Mesenchymal stem cell (in vitro differentiated cells and primary cell): ENCODE data around the gene DPP10. TPM values are rescaled to one million over a fixed set of nuclear protein-coding genes. Genes with fewer than 3 reads are reported as not detected.

ENCODE experiments used
- DNase-seq: peaks from one replicate; pipeline ENCODE4 v3.0.0-alpha.2; 2013
- H2AFZ ChIP-seq: one replicate; pipeline ENCODE4 v1.6.1; 2013; ENCODE audit warnings: low read depth, mild to moderate bottlenecking, control low read depth, inconsistent platforms, low read length, moderate library complexity
- H2AK5ac ChIP-seq: 2 replicates; pipeline ENCODE4 v1.6.1; 2013; ENCODE audit warnings: low read length, moderate library complexity, mild to moderate bottlenecking, inconsistent platforms; ENCODE audit not compliant: severe bottlenecking
- H2BK120ac ChIP-seq: one replicate; pipeline ENCODE4 v1.6.1; 2013; ENCODE audit warnings: low read depth, mild to moderate bottlenecking, inconsistent platforms, low read length, moderate library complexity
- H2BK12ac ChIP-seq, 2 experiments: one replicate each; pipeline ENCODE4 v1.6.1; 2013; ENCODE audit warnings: inconsistent platforms in 2 of 2, low read length in 2 of 2, mild to moderate bottlenecking in 2 of 2, moderate library complexity in 2 of 2, control low read depth in 1 of 2
- H2BK15ac ChIP-seq: one replicate; pipeline ENCODE4 v1.6.1; 2013; ENCODE audit warnings: mild to moderate bottlenecking, low read depth, inconsistent platforms; ENCODE audit not compliant: poor library complexity, severe bottlenecking
- H2BK5ac ChIP-seq: 2 replicates; pipeline ENCODE4 v1.6.1; 2013; ENCODE audit warnings: low read depth, mild to moderate bottlenecking, low read length, control low read depth, inconsistent platforms; ENCODE audit not compliant: poor library complexity, severe bottlenecking
- H3K14ac ChIP-seq, 2 experiments: one replicate each; pipeline ENCODE4 v1.6.1; 2013; ENCODE audit warnings: inconsistent platforms in 2 of 2, low read length in 2 of 2, control low read depth in 1 of 2, mild to moderate bottlenecking in 1 of 2, moderate library complexity in 1 of 2
- H3K18ac ChIP-seq, 2 experiments: one replicate each; pipeline ENCODE4 v1.6.1; 2013; ENCODE audit warnings: inconsistent platforms in 2 of 2, low read length in 2 of 2, control low read depth in 1 of 2, low read depth in 1 of 2, mild to moderate bottlenecking in 1 of 2
- H3K23ac ChIP-seq, 2 experiments: one replicate each; pipeline ENCODE4 v1.6.1; 2013; ENCODE audit warnings: inconsistent platforms in 2 of 2, low read length in 2 of 2, mild to moderate bottlenecking in 2 of 2, moderate library complexity in 2 of 2, control low read depth in 1 of 2
- H3K27ac ChIP-seq: 2 replicates; pipeline ENCODE4 v1.5.1; 2013; ENCODE audit warnings: mild to moderate bottlenecking, moderate library complexity, low read length, control low read depth, inconsistent platforms; ENCODE audit not compliant: poor library complexity, severe bottlenecking
- H3K27me3 ChIP-seq, 2 experiments: 2 replicates each; pipeline versions ENCODE4 v1.6.1 to v1.7.0; 2013; ENCODE audit warnings: low read length in 2 of 2, mild to moderate bottlenecking in 2 of 2, moderate library complexity in 2 of 2, control low read depth in 1 of 2, inconsistent platforms in 1 of 2; ENCODE audit not compliant: control insufficient read depth in 1 of 2, insufficient read depth in 1 of 2
- H3K36me3 ChIP-seq, 2 experiments: 2 replicates each; pipeline versions ENCODE4 v1.6.1 to v1.7.0; 2013; ENCODE audit warnings: low read length in 2 of 2, control low read depth in 1 of 2, inconsistent platforms in 1 of 2, low read depth in 1 of 2, mild to moderate bottlenecking in 1 of 2; ENCODE audit not compliant: insufficient read depth in 2 of 2, control insufficient read depth in 1 of 2
- H3K4ac ChIP-seq, 2 experiments: one replicate each; pipeline ENCODE4 v1.6.1; 2013; ENCODE audit warnings: inconsistent platforms in 2 of 2, low read length in 2 of 2, mild to moderate bottlenecking in 2 of 2, moderate library complexity in 2 of 2, control low read depth in 1 of 2, low read depth in 1 of 2
- H3K4me1 ChIP-seq: 2 replicates; pipeline ENCODE4 v1.6.1; 2013; ENCODE audit warnings: low read depth, low read length, control low read depth; ENCODE audit not compliant: control insufficient read depth, insufficient read depth
- H3K4me2 ChIP-seq: 2 replicates; pipeline ENCODE4 v1.6.1; 2013; ENCODE audit warnings: low read length, mild to moderate bottlenecking, inconsistent platforms; ENCODE audit not compliant: poor library complexity, severe bottlenecking
- H3K4me3 ChIP-seq, 2 experiments: 2 replicates each; pipeline versions ENCODE4 v1.5.1 to v1.7.0; 2013; ENCODE audit warnings: low read length in 2 of 2, mild to moderate bottlenecking in 2 of 2, control low read depth in 1 of 2, low read depth in 1 of 2; ENCODE audit not compliant: insufficient read depth in 1 of 2
- H3K79me1 ChIP-seq: replicated peaks from 2 replicates; pipeline ENCODE4 v1.6.1; 2013; ENCODE audit warnings: mild to moderate bottlenecking, control low read depth, low read length, inconsistent platforms; ENCODE audit not compliant: poor library complexity, severe bottlenecking
- H3K9ac ChIP-seq: 2 replicates; pipeline ENCODE4 v1.7.0; 2013; ENCODE audit warnings: mild to moderate bottlenecking, low read length, moderate library complexity
- H3K9me3 ChIP-seq: 2 replicates; pipeline ENCODE4 v1.7.0; 2013; ENCODE audit warnings: mild to moderate bottlenecking, low read length; ENCODE audit not compliant: control insufficient read depth
- H4K8ac ChIP-seq: one replicate; pipeline ENCODE4 v1.6.1; 2013; ENCODE audit warnings: inconsistent platforms, mild to moderate bottlenecking, low read length, moderate library complexity
- H4K91ac ChIP-seq: one replicate; pipeline ENCODE4 v1.6.1; 2013; ENCODE audit warnings: mild to moderate bottlenecking, low read length, inconsistent platforms
- WGBS: methylation state at CpG from one replicate; pipeline ENCODE4 v1.1.7; 2013; ENCODE audit warnings: mixed read lengths; 5-methylcytosine and 5-hydroxymethylcytosine counted together
- small RNA-seq: library from polyadenylated mRNA; stranded (forward); fragments of <200 nt; extraction: miRNeasy Mini kit (QIAGEN cat#:217004); gene quantifications from one replicate; pipeline ENCODE3, GENCODE V24; 2013; ENCODE audit warnings: low read depth

The DPP10 gene

DNA sequence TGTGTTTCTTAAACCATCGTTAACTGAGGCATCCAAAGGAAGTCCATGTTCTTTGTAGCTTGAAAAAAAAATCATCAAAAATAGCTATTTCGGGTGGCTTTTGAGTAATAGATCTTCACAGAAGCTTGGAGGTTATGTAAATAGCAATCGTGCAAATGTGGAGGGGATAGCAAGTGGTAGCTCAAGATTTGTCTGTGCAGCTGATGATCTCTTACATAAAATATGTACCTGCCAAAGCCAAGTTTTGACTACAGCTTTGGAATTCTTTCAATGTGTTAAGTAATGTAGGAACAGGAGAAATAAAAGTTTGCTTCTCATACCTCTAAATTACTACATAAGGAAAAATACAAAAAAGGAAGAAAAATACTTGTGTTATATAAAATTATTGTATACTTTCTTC lies 1432.0 kb downstream of the DPP10 start:
- Histone ChIP-seq H2BK120ac (no peak overlapping the region), H2BK15ac (no peak overlapping the region), H3K4me2 (no peak overlapping the region), H3K4me3 (no peak overlapping the region), H3K9me3 (peaks cover 6% of the 10 kb centered on the region), H3K9ac (no peak overlapping the region), H4K91ac (no peak overlapping the region), H2BK5ac (no peak overlapping the region), H2BK12ac (no peak overlapping the region), H3K27me3 (no peaks in the 10 kb centered on the region), H3K23ac (no peak overlapping the region), H4K8ac (no peak overlapping the region), H2AFZ (no peak overlapping the region), H2AK5ac (no peak overlapping the region), H3K4ac (no peak overlapping the region), H3K79me1 (no peaks in the 10 kb centered on the region), H3K27ac (no peak overlapping the region), H3K4me1 (no peaks in the 10 kb centered on the region), H3K18ac (no peak overlapping the region), H3K14ac (no peak overlapping the region), H3K36me3 (no peaks in the 10 kb centered on the region)
- DNase-seq = no peak
- 76% methylated on average over 3 of the region's 3 CpGs for WGBS

DNA sequence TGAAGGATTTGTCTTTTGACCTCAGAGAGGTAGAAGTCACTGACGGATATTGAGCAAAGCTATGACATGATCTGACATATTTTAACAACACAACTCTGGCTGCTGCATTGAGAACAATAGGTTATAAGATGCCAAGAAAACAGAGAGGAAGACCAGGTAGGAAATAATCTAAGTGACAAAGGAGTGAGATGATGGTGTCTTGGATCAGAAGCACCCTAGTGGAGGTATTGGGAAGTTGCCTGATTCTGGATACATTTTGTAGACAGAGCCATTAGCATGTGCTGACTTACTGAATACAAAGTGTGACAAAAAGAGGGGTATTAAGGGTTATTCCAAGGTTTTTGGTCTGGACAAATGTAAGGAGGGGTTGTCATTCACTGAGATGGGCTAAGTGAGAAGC lies 1438.1 kb downstream of the DPP10 start:
- H2BK120ac ChIP-seq = no peak overlapping the region
- H3K27ac ChIP-seq = no peak overlapping the region
- H3K4ac ChIP-seq = no peak overlapping the region
- no peak for DNase-seq
- no peaks in the 10 kb centered on the region for H3K4me1 ChIP-seq
- no peak overlapping the region for H2BK12ac ChIP-seq
- H2BK5ac ChIP-seq = no peak overlapping the region
- H3K18ac ChIP-seq = no peak overlapping the region
- no peak overlapping the region for H3K4me3 ChIP-seq
- no peak overlapping the region for H4K91ac ChIP-seq
- H4K8ac ChIP-seq = no peak overlapping the region
- H3K79me1 ChIP-seq = no peaks in the 10 kb centered on the region
- no peak overlapping the region for H2BK15ac ChIP-seq
- WGBS = 100% methylated on average over 1 of the region's 1 CpG
- H2AFZ ChIP-seq = no peak overlapping the region
- H2AK5ac ChIP-seq = no peak overlapping the region
- no peak overlapping the region for H3K4me2 ChIP-seq
- no peak overlapping the region for H3K14ac ChIP-seq
- no peak overlapping the region for H3K23ac ChIP-seq
- H3K27me3 ChIP-seq = no peaks in the 10 kb centered on the region
- H3K36me3 ChIP-seq = no peaks in the 10 kb centered on the region
- H3K9me3 ChIP-seq = peaks cover 9% of the 10 kb centered on the region
- H3K9ac ChIP-seq = no peak overlapping the region

DNA sequence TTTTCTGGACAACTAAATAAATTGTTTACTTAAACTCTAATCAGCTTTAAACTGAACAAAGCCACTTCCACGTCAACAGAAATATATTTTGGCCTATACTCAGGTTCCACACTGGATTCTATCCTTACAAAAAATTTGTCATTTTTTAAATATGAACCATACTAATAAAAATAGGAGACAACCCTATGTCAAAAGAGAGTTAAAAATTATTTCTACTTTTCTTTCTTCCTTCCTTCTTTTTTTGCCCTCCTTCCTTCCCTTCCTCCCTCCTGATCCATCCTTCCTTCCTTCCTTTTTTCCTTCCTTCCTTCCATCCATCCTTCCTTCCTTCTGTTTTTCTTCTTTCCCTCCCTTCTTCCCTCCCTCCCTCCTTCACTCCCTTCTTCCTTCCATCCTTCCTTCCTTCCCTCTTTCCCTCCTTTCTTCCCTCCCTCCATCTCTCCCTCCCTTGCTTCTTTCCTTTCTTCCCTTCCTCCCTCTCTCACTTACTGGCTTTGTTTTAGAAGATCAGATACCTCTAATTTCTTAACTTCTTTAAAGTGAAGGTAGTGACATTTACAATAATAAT lies 1444.9 kb downstream of the DPP10 start:
- Histone ChIP-seq H3K23ac (no peak overlapping the region), H2BK120ac (no peak overlapping the region), H3K18ac (no peak overlapping the region), H3K4ac (no peak overlapping the region), H2AK5ac (no peak overlapping the region), H3K4me3 (no peak overlapping the region), H2AFZ (no peak overlapping the region), H2BK15ac (no peak overlapping the region), H2BK5ac (no peak overlapping the region), H3K79me1 (no peaks in the 10 kb centered on the region), H3K4me1 (no peaks in the 10 kb centered on the region), H4K91ac (no peak overlapping the region), H3K4me2 (no peak overlapping the region), H3K36me3 (no peaks in the 10 kb centered on the region), H3K9me3 (peaks cover 13% of the 10 kb centered on the region), H2BK12ac (no peak overlapping the region), H3K14ac (no peak overlapping the region), H3K27ac (no peak overlapping the region), H3K9ac (no peak overlapping the region), H3K27me3 (no peaks in the 10 kb centered on the region), H4K8ac (no peak overlapping the region)
- DNase-seq = no peak
- WGBS = no CpG with 5 or more reads among the region's 1 CpG

Small RNA genes lying within 50 kb of the gene (small RNA-seq; reads per million reads assigned to genes)
- not detected for gene RNU2-41P
